ENCODE data around the gene ADGRD1.
"Not testable (repeated sequence)": the region's sequence is repeated elsewhere in the genome, so short reads cannot be mapped to it uniquely, and the experiment has no call there.

Gene ADGRD1

GRCh38 chr12:130937063-130937462 lies 16.6 kb upstream of the ADGRD1 start:
- DNase-seq (ENCODE audit: low read depth in 2 of 2, low spot score in 1 of 2): no peak

- not testable (repeated sequence) for DNase-seq (ENCODE audit: low read depth in 2 of 2, low spot score in 1 of 2)
Observed at GRCh38 chr12:130937546-130937945, 16.2 kb upstream of the ADGRD1 start.

- DNase-seq (ENCODE audit: low read depth in 2 of 2, low spot score in 1 of 2): no peak
Observed at GRCh38 chr12:130938186-130938585, 15.5 kb upstream of the ADGRD1 start.

- no peak for DNase-seq (ENCODE audit: low read depth in 2 of 2, low spot score in 1 of 2)
Observed at GRCh38 chr12:130944878-130945277, 8.8 kb upstream of the ADGRD1 start.

- no peak for DNase-seq (ENCODE audit: low read depth in 2 of 2, low spot score in 1 of 2)
Observed at GRCh38 chr12:130945786-130946492, 7.8 kb upstream of the ADGRD1 start.

GRCh38 chr12:130947028-130947613 lies 6.6 kb upstream of the ADGRD1 start:
- DNase-seq (ENCODE audit: low read depth in 2 of 2, low spot score in 1 of 2): no peak

- no peak for DNase-seq (ENCODE audit: low read depth in 2 of 2, low spot score in 1 of 2)
Observed at GRCh38 chr12:130948136-130948535, 5.6 kb upstream of the ADGRD1 start.

GRCh38 chr12:130948751-130949150 lies 5.0 kb upstream of the ADGRD1 start:
- DNase-seq (ENCODE audit: low read depth in 2 of 2, low spot score in 1 of 2): no peak

GRCh38 chr12:130949806-130950205 lies 3.9 kb upstream of the ADGRD1 start:
- DNase-seq (ENCODE audit: low read depth in 2 of 2, low spot score in 1 of 2): no peak

- no peak for DNase-seq (ENCODE audit: low read depth in 2 of 2, low spot score in 1 of 2)
Observed at GRCh38 chr12:130951636-130952035, 2.1 kb upstream of the ADGRD1 start.

- DNase-seq (ENCODE audit: low read depth in 2 of 2, low spot score in 1 of 2): no peak
Observed at GRCh38 chr12:130952171-130952954, 1.3 kb upstream of the ADGRD1 start.

- DNase-seq (ENCODE audit: low read depth in 2 of 2, low spot score in 1 of 2): no peak
Observed at GRCh38 chr12:130954544-130954831, 781 bp downstream of the ADGRD1 start.

GRCh38 chr12:130955238-130955816 lies 1.6 kb downstream of the ADGRD1 start:
- DNase-seq (ENCODE audit: low read depth in 2 of 2, low spot score in 1 of 2): no peak

GRCh38 chr12:130956009-130956408 lies 2.3 kb downstream of the ADGRD1 start:
- DNase-seq (ENCODE audit: low read depth in 2 of 2, low spot score in 1 of 2): no peak

- no peak for DNase-seq (ENCODE audit: low read depth in 2 of 2, low spot score in 1 of 2)
Observed at GRCh38 chr12:130956456-130957303, 3.0 kb downstream of the ADGRD1 start.

- no peak for DNase-seq (ENCODE audit: low read depth in 2 of 2, low spot score in 1 of 2)
Observed at GRCh38 chr12:130957304-130957621, 3.6 kb downstream of the ADGRD1 start.

GRCh38 chr12:130958557-130959140 lies 4.9 kb downstream of the ADGRD1 start:
- DNase-seq (ENCODE audit: low read depth in 2 of 2, low spot score in 1 of 2): no peak

GRCh38 chr12:130959632-130960031 lies 5.9 kb downstream of the ADGRD1 start:
- no peak for DNase-seq (ENCODE audit: low read depth in 2 of 2, low spot score in 1 of 2)

GRCh38 chr12:130960058-130960457 lies 6.4 kb downstream of the ADGRD1 start:
- no peak for DNase-seq (ENCODE audit: low read depth in 2 of 2, low spot score in 1 of 2)

GRCh38 chr12:130960787-130961186 lies 7.1 kb downstream of the ADGRD1 start:
- DNase-seq (ENCODE audit: low read depth in 2 of 2, low spot score in 1 of 2): no peak

- no peak for DNase-seq (ENCODE audit: low read depth in 2 of 2, low spot score in 1 of 2)
Observed at GRCh38 chr12:130961921-130962451, 8.3 kb downstream of the ADGRD1 start.
